HEK293T (cell line): Measurements from ENCODE around the gene PRR11.

ENCODE experiments used
- CTCF ChIA-PET: fragments of 350-600 bp; formaldehyde crosslinking; extraction: SDS; loops from one replicate; lab custom pipeline; 2021; ENCODE audit warnings: antibody characterized with exemption, inconsistent platforms; lab: Yijun Ruan, JAX
- POLR2A ChIA-PET: fragments of 350-600 bp; formaldehyde crosslinking; extraction: SDS; loops from one replicate; lab custom pipeline; 2020; ENCODE audit warnings: antibody characterized with exemption, inconsistent platforms; lab: Yijun Ruan, JAX
- DNase-seq: peaks from one replicate; pipeline ENCODE4 v3.0.0; 2012; ENCODE audit warnings: mixed read lengths; ENCODE audit errors: extremely low spot score
- ARNT ChIP-seq: fragments of 450-650 bp; IDR thresholded peaks from 2 replicates; pipeline ENCODE4 v1.6.1; 2017; ENCODE audit warnings: mild to moderate bottlenecking
- BHLHE40 ChIP-seq: fragments of 450-650 bp; IDR thresholded peaks from 2 replicates; pipeline ENCODE4 v1.6.1; 2016; ENCODE audit warnings: mild to moderate bottlenecking, moderate library complexity, borderline replicate concordance
- CTBP1 ChIP-seq: fragments of 450-650 bp; IDR thresholded peaks from 2 replicates; pipeline ENCODE4 v1.6.1; 2016; ENCODE audit warnings: borderline replicate concordance
- ELF4 ChIP-seq: fragments of 450-650 bp; IDR thresholded peaks from 2 replicates; pipeline ENCODE4 v1.6.1; 2017; ENCODE audit warnings: antibody characterized with exemption
- FOXA1 ChIP-seq: fragments of 450-650 bp; IDR thresholded peaks from 2 replicates; pipeline ENCODE4 v1.6.1; 2016; ENCODE audit warnings: mild to moderate bottlenecking
- FOXK2 ChIP-seq: fragments of 450-650 bp; IDR thresholded peaks from 2 replicates; pipeline ENCODE4 v1.6.1; 2016; ENCODE audit warnings: mild to moderate bottlenecking
- FOXM1 ChIP-seq: fragments of 450-650 bp; IDR thresholded peaks from 2 replicates; pipeline ENCODE4 v1.6.1; 2017; ENCODE audit warnings: mild to moderate bottlenecking, borderline replicate concordance
- HDGF ChIP-seq: fragments of 450-650 bp; IDR thresholded peaks from 2 replicates; pipeline ENCODE4 v1.6.1; 2017; ENCODE audit warnings: antibody characterized with exemption, borderline replicate concordance
- L3MBTL2 ChIP-seq: fragments of 450-650 bp; conservative IDR thresholded peaks from 2 replicates; pipeline ENCODE4 v1.6.1; 2016; ENCODE audit warnings: mild to moderate bottlenecking
- LEF1 ChIP-seq: fragments of 450-650 bp; IDR thresholded peaks from 2 replicates; pipeline ENCODE4 v1.6.1; 2017; ENCODE audit warnings: mild to moderate bottlenecking, borderline replicate concordance
- NFRKB ChIP-seq: fragments of 450-650 bp; IDR thresholded peaks from 2 replicates; pipeline ENCODE4 v1.6.1; 2016; ENCODE audit warnings: mild to moderate bottlenecking, moderate library complexity
- PKNOX1 ChIP-seq: fragments of 450-650 bp; IDR thresholded peaks from 2 replicates; pipeline ENCODE4 v1.6.1; 2016
- SP1 ChIP-seq: fragments of 450-650 bp; IDR thresholded peaks from 2 replicates; pipeline ENCODE4 v1.6.1; 2017
- SUZ12 ChIP-seq: fragments of 450-650 bp; IDR thresholded peaks from 2 replicates; pipeline ENCODE4 v1.6.1; 2016; ENCODE audit warnings: mild to moderate bottlenecking
- TARDBP ChIP-seq: fragments of 450-650 bp; IDR thresholded peaks from 2 replicates; pipeline ENCODE4 v1.6.1; 2016
- ZNF384 ChIP-seq: fragments of 450-650 bp; IDR thresholded peaks from 2 replicates; pipeline ENCODE4 v1.6.1; 2016

The PRR11 gene

GRCh38 chr17:59139939-59140338 is 15.6 kb upstream of the PRR11 start:
- POLR2A ChIA-PET = no interaction called here
- CTCF ChIA-PET = interaction anchor here (0.6 kb wide), 1 partner anchor 567 kb away, joined by 3 read pairs; no protein-coding TSS in a partner anchor
- DNase-seq = no peak
- TF ChIP-seq L3MBTL2 = no peak
- TF ChIP-seq LEF1 = no peak
- TF ChIP-seq ARNT = no peak
- TF ChIP-seq CTBP1 = no peak
- no peak for TF ChIP-seq HDGF
- TF ChIP-seq TARDBP = no peak
- TF ChIP-seq SUZ12 = no peak
- no peak for TF ChIP-seq SP1
- no peak for TF ChIP-seq FOXA1
- TF ChIP-seq BHLHE40 = no peak
- TF ChIP-seq PKNOX1 = no peak
- no peak for TF ChIP-seq NFRKB
- TF ChIP-seq ELF4 = no peak
- no peak for TF ChIP-seq FOXM1
- no peak for TF ChIP-seq ZNF384

DNA sequence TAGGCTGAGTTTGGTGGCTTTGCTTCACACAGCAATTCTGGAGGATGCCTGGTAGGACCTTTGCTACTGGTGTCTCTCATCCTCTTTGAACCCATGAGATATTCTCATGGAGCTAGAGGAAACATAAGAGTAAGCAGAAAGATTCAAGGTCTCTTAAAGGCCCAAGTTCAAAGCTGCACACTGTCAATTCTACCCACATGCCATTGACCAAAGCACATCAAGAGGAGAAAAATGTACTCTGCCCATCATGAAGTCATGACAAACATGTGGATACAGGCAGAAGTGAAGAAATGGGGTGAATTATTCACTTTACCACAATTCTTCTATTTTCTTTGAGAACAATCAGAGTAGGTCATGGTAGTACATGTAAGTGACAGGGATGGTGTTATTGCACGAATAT is 13.7 kb upstream of the PRR11 start:
- no peak for DNase-seq
- ChIA-PET POLR2A (no interaction called here), CTCF (no interaction called here)
- TF ChIP-seq SP1 (no peak), NFRKB (no peak), BHLHE40 (no peak), ZNF384 (no peak), LEF1 (no peak), FOXK2 (no peak), PKNOX1 (no peak), CTBP1 (no peak), TARDBP (no peak), FOXA1 (no peak), FOXM1 (no peak), HDGF (no peak), ELF4 (no peak), ARNT (no peak)

GRCh38 chr17:59145571-59146096 is 9.9 kb upstream of the PRR11 start:
- CTCF ChIA-PET = interaction anchor here (1.2 kb wide), 1 partner anchor 8 kb away, joined by 4 read pairs; no protein-coding TSS in a partner anchor
- no peak for DNase-seq
- TF ChIP-seq ZNF384 = no peak
- no peak for TF ChIP-seq SP1
- no peak for TF ChIP-seq NFRKB
- no peak for TF ChIP-seq HDGF
- no peak for TF ChIP-seq BHLHE40
- no peak for TF ChIP-seq FOXA1
- TF ChIP-seq ARNT = no peak
- TF ChIP-seq FOXM1 = no peak
- TF ChIP-seq LEF1 = no peak
- no peak for TF ChIP-seq SUZ12
- TF ChIP-seq TARDBP = no peak
- no peak for TF ChIP-seq CTBP1
- TF ChIP-seq L3MBTL2 = no peak
- no peak for TF ChIP-seq ELF4
- TF ChIP-seq FOXK2 = no peak
- TF ChIP-seq PKNOX1 = no peak
- POLR2A ChIA-PET = interaction anchor here (0.6 to 1.7 kb wide), 5 partner anchors 9 to 711 kb away, joined by 3 to 6 read pairs (median 5); partner anchors contain the start of genes PRR11, SKA2 and TRIM37

DNA sequence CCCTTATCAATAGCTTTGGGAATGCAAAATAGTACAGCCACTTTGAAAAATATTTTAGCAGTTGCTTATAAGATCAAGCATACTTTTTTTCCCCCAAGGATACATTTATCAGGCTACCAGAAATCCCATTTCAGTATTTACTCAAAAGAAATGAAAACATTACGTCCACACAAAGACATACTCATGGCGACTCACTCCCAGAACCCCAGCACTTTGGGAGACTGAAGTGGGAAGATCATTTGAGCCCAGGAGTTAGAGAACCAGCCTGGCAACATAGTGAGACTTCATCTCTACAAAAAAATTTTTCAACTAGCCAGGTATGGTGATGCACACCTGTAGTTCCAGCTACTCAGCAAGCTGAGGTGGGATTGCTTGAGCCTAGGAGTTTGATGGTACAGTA is 6.5 kb upstream of the PRR11 start:
- no peak for DNase-seq
- CTCF ChIA-PET = interaction anchor here (0.6 kb wide), 1 partner anchor 72 kb away, joined by 4 read pairs; no protein-coding TSS in a partner anchor
- TF ChIP-seq FOXA1 (no peak), TARDBP (no peak), L3MBTL2 (no peak), SP1 (no peak), ELF4 (no peak), BHLHE40 (no peak), SUZ12 (no peak), CTBP1 (no peak), HDGF (no peak), ARNT (no peak), ZNF384 (no peak), FOXM1 (no peak), FOXK2 (no peak), PKNOX1 (no peak)
- POLR2A ChIA-PET = no interaction called here

- CTCF ChIA-PET = no interaction called here
- TF ChIP-seq ZNF384 = no peak
- TF ChIP-seq FOXK2 = no peak
- no peak for TF ChIP-seq TARDBP
- TF ChIP-seq BHLHE40 = no peak
- no peak for TF ChIP-seq L3MBTL2
- no peak for TF ChIP-seq LEF1
- TF ChIP-seq CTBP1 = no peak
- TF ChIP-seq SUZ12 = no peak
- no peak for TF ChIP-seq SP1
- no peak for TF ChIP-seq NFRKB
- no peak for TF ChIP-seq ELF4
- no peak for TF ChIP-seq HDGF
- TF ChIP-seq PKNOX1 = no peak
- TF ChIP-seq ARNT = no peak
- TF ChIP-seq FOXM1 = no peak
- no peak for TF ChIP-seq FOXA1
- DNase-seq = no peak
- POLR2A ChIA-PET = interaction anchor here (0.6 to 1.0 kb wide), 2 partner anchors 13 to 554 kb away, joined by 3 read pairs; no protein-coding TSS in a partner anchor
Observed at GRCh38 chr17:59149841-59150511, 5.6 kb upstream of the PRR11 start.
